ENCODE measurements around the gene STIMATE. TPM values are rescaled to one million over a fixed set of nuclear protein-coding genes. Genes with fewer than 3 reads are reported as not detected.

Gene STIMATE
- total and polyA plus RNA-seq, 7 donors = 2.5 to 19.5 (median 11.5) TPM

- Histone ChIP-seq H3K36me3 (no peaks in the 10 kb centered on the region), H3K27me3 (peaks cover 0 to 4% (median 0%) of the 10 kb centered on the region in 3 donors), H3K27ac (no peak overlapping the region), H3K4me3 (no peak overlapping the region), H3K9me3 (no peaks in the 10 kb centered on the region), H3K4me1 (no peaks in the 10 kb centered on the region)
- intact Hi-C loops (cut with DNase I) = no loop called here
- TF ChIP-seq CTCF (IDR thresholded peaks at IDR 0.05) (no peak), POLR2A (IDR thresholded peaks at IDR 0.05) (no peak), EP300 (IDR thresholded peaks at IDR 0.05) (no peak), POLR2AphosphoS5 (IDR thresholded peaks at IDR 0.05) (no peak)
- WGBS, 2 donors = 79 to 81% methylated on average over 5 of the region's 5 CpGs
- DNase-seq = no peak
These were observed 95.5 kb downstream of the STIMATE start for GRCh38 chr3:52801839-52802238.

- intact Hi-C loops (cut with DNase I) = no loop called here
- WGBS, 2 donors = 87 to 93% methylated on average over 7 of the region's 7 CpGs
- Histone ChIP-seq H3K4me3 (no peak overlapping the region), H3K9me3 (no peaks in the 10 kb centered on the region), H3K27me3 (no peaks in the 10 kb centered on the region), H3K4me1 (no peaks in the 10 kb centered on the region), H3K27ac (no peak overlapping the region), H3K36me3 (no peaks in the 10 kb centered on the region)
- no peak for DNase-seq
- TF ChIP-seq CTCF (IDR thresholded peaks at IDR 0.05) (no peak), EP300 (IDR thresholded peaks at IDR 0.05) (no peak), POLR2A (IDR thresholded peaks at IDR 0.05) (no peak), POLR2AphosphoS5 (IDR thresholded peaks at IDR 0.05) (no peak)
These were observed 97.3 kb downstream of the STIMATE start for GRCh38 chr3:52800079-52800478.

- intact Hi-C loops (cut with DNase I) = no loop called here
- no peak for DNase-seq
- Histone ChIP-seq H3K4me3 (no peak overlapping the region), H3K27me3 (no peaks in the 10 kb centered on the region), H3K36me3 (no peaks in the 10 kb centered on the region), H3K27ac (no peak overlapping the region), H3K9me3 (no peaks in the 10 kb centered on the region), H3K4me1 (no peaks in the 10 kb centered on the region)
- 52 to 69% methylated on average over 14 of the region's 14 CpGs for WGBS, 2 donors
- TF ChIP-seq POLR2AphosphoS5 (IDR thresholded peaks at IDR 0.05) (no peak), EP300 (IDR thresholded peaks at IDR 0.05) (no peak), CTCF (IDR thresholded peaks at IDR 0.05) (no peak), POLR2A (IDR thresholded peaks at IDR 0.05) (no peak)
These were observed 98.3 kb downstream of the STIMATE start for GRCh38 chr3:52798978-52799476.

- no peaks in the 10 kb centered on the region for H3K36me3 ChIP-seq
- H3K27ac ChIP-seq = no peak overlapping the region
- no peak overlapping the region for H3K4me3 ChIP-seq
- H3K9me3 ChIP-seq = no peaks in the 10 kb centered on the region
- H3K4me1 ChIP-seq = no peaks in the 10 kb centered on the region
- intact Hi-C loops (cut with DNase I) = no loop called here
- H3K27me3 ChIP-seq = no peaks in the 10 kb centered on the region
- TF ChIP-seq EP300 (IDR thresholded peaks at IDR 0.05) (no peak), CTCF (IDR thresholded peaks at IDR 0.05) (no peak), POLR2AphosphoS5 (IDR thresholded peaks at IDR 0.05) (no peak), POLR2A (IDR thresholded peaks at IDR 0.05) (no peak)
- no peak for DNase-seq
- 81 to 83% methylated on average over 10 of the region's 10 CpGs for WGBS, 2 donors
These were observed 98.9 kb downstream of the STIMATE start for GRCh38 chr3:52798376-52798977.

- TF ChIP-seq CTCF (IDR thresholded peaks at IDR 0.05) (no peak), POLR2A (IDR thresholded peaks at IDR 0.05) (no peak), POLR2AphosphoS5 (IDR thresholded peaks at IDR 0.05) (no peak), EP300 (IDR thresholded peaks at IDR 0.05) (no peak)
- no peaks in the 10 kb centered on the region for H3K36me3 ChIP-seq
- 91 to 94% methylated on average over 9 of the region's 9 CpGs for WGBS, 2 donors
- H3K4me1 ChIP-seq = no peaks in the 10 kb centered on the region
- no peak overlapping the region for H3K27ac ChIP-seq
- no peaks in the 10 kb centered on the region for H3K9me3 ChIP-seq
- intact Hi-C loops (cut with DNase I) = no loop called here
- DNase-seq = no peak
- no peak overlapping the region for H3K4me3 ChIP-seq
- no peaks in the 10 kb centered on the region for H3K27me3 ChIP-seq
These were observed 100.9 kb downstream of the STIMATE start for GRCh38 chr3:52796411-52796810.
